SK-N-SH (cell line): ENCODE measurements around the gene MT1E. TPM values are rescaled to one million over a fixed set of nuclear protein-coding genes. Genes with fewer than 3 reads are reported as not detected.
A peak's percentile ranks its signal among the peaks of the same experiment; 100 is the strongest.

Source experiments
- CTCF ChIA-PET: fragments of 300-600, 350-600 bp; formaldehyde crosslinking; extraction: SDS; loops from one replicate; lab custom pipeline; 2021; lab: Yijun Ruan, JAX
- POLR2A ChIA-PET: fragments of 350-600 bp; sonication (Branson Sonifier 250); formaldehyde crosslinking; extraction: SDS; loops from one replicate; lab custom pipeline; 2020; ENCODE audit warnings: antibody characterized with exemption, inconsistent platforms; lab: Yijun Ruan, JAX
- DNase-seq: peaks from one replicate; pipeline ENCODE4 v3.0.0; 2012
- H2AFZ ChIP-seq: fragments of 200-600 bp; sonication (generic); 2 replicates; pipeline ENCODE4 v1.8.1; 2016; ENCODE audit warnings: antibody characterized with exemption, mild to moderate bottlenecking, low read depth
- H3F3A ChIP-seq: fragments of 200-600 bp; sonication (generic); replicated peaks from 2 replicates; pipeline ENCODE3; 2016; ENCODE audit warnings: antibody characterized with exemption, mild to moderate bottlenecking; ENCODE audit not compliant: insufficient read depth
- H3K27ac ChIP-seq, 2 experiments: fragments of 200-500 bp in 1 of 2; fragments of 200-600 bp in 1 of 2; sonication (Bioruptor generic) in 1 of 2; sonication (generic), shearing (Covaris generic) in 1 of 2; 2 replicates each; pipeline versions ENCODE4 v1.5.1 to v1.6.1; 2014 to 2016; ENCODE audit warnings: low read depth in 2 of 2, inconsistent platforms in 1 of 2, low read length in 1 of 2, mild to moderate bottlenecking in 1 of 2, mixed read lengths in 1 of 2
- H3K27me3 ChIP-seq: fragments of 200-600 bp; sonication (generic), shearing (Covaris generic); 2 replicates; pipeline ENCODE4 v1.6.1; 2016; ENCODE audit warnings: mixed run types; ENCODE audit not compliant: insufficient read depth
- H3K36me3 ChIP-seq, 2 experiments: fragments of 200-500 bp in 1 of 2; fragments of 200-600 bp in 1 of 2; sonication (Bioruptor generic) in 1 of 2; sonication (generic) in 1 of 2; replicated peaks in 1 of 2; 2 replicates each; pipeline versions ENCODE3 to v1.5.1; 2014 to 2016; ENCODE audit warnings: low read length in 1 of 2, mild to moderate bottlenecking in 1 of 2; ENCODE audit not compliant: insufficient read depth in 2 of 2, control insufficient read depth in 1 of 2
- H3K4me1 ChIP-seq, 2 experiments: fragments of 200-500 bp in 1 of 2; fragments of 200-600 bp in 1 of 2; sonication (Bioruptor generic) in 1 of 2; sonication (generic), shearing (Covaris generic) in 1 of 2; 2 replicates each; pipeline versions ENCODE4 v1.5.1 to v1.6.1; 2014 to 2016; ENCODE audit warnings: low read depth in 1 of 2, low read length in 1 of 2, mixed run types in 1 of 2; ENCODE audit not compliant: insufficient read depth in 2 of 2, control insufficient read depth in 1 of 2
- H3K4me2 ChIP-seq: fragments of 200-600 bp; sonication (generic), shearing (Covaris generic); 2 replicates; pipeline ENCODE4 v1.6.1; 2017; ENCODE audit warnings: mixed run types
- H3K4me3 ChIP-seq, 2 experiments: fragments of 200-500 bp in 1 of 2; fragments of 200-600 bp in 1 of 2; sonication (Bioruptor generic) in 1 of 2; sonication (generic), shearing (Covaris generic) in 1 of 2; 2 replicates each; pipeline versions ENCODE4 v1.5.1 to v1.8.1; 2014 to 2016; ENCODE audit warnings: low read depth in 2 of 2, inconsistent platforms in 1 of 2, low read length in 1 of 2, mild to moderate bottlenecking in 1 of 2, mixed read lengths in 1 of 2, moderate library complexity in 1 of 2
- H3K79me2 ChIP-seq: fragments of 200-600 bp; sonication (generic); 2 replicates; pipeline ENCODE4 v1.8.1; 2017; ENCODE audit warnings: mild to moderate bottlenecking; ENCODE audit not compliant: insufficient read depth
- H3K9ac ChIP-seq: fragments of 200-600 bp; sonication (generic); 2 replicates; pipeline ENCODE4 v1.6.1; 2017; ENCODE audit warnings: mixed run types
- H3K9me2 ChIP-seq: fragments of 200-600 bp; sonication (generic); 2 replicates; pipeline ENCODE4 v1.6.1; 2017; ENCODE audit warnings: mixed run types
- H3K9me3 ChIP-seq: fragments of 200-600 bp; sonication (generic); 2 replicates; pipeline ENCODE4 v1.6.1; 2017; ENCODE audit warnings: mixed run types, mild to moderate bottlenecking, moderate library complexity
- H4K20me1 ChIP-seq: fragments of 200-600 bp; sonication (generic); 2 replicates; pipeline ENCODE4 v1.6.1; 2017; ENCODE audit warnings: mild to moderate bottlenecking, mixed run types; ENCODE audit not compliant: insufficient read depth
- ELF1 ChIP-seq: IDR thresholded peaks from 2 replicates; pipeline ENCODE4 v1.4.0; 2012
- EP300 ChIP-seq, 2 experiments: IDR thresholded peaks; 2 replicates each; pipeline versions ENCODE4 v1.4.0 to v1.6.1; 2012; ENCODE audit warnings: borderline replicate concordance in 1 of 2, low read depth in 1 of 2, low read length in 1 of 2
- EZH2phosphoT487 ChIP-seq: fragments of 200-600 bp; sonication (generic); IDR thresholded peaks from 2 replicates; pipeline ENCODE4 v1.6.1; 2017; ENCODE audit warnings: low read depth, mixed run types, mild to moderate bottlenecking, antibody characterized with exemption, moderate library complexity, borderline replicate concordance
- FOXM1 ChIP-seq: IDR thresholded peaks from 2 replicates; pipeline ENCODE4 v1.4.0; 2012; ENCODE audit warnings: low read depth, mild to moderate bottlenecking
- GABPA ChIP-seq: IDR thresholded peaks from 2 replicates; pipeline ENCODE4 v1.4.0; 2012; ENCODE audit warnings: low read depth, mild to moderate bottlenecking
- GATA2 ChIP-seq: sonication (generic); formaldehyde crosslinking; IDR thresholded peaks from 2 replicates; pipeline ENCODE4 v1.5.0; 2020; ENCODE audit warnings: mild to moderate bottlenecking, missing genetic modification reagents
- MXI1 ChIP-seq: IDR thresholded peaks from 2 replicates; pipeline ENCODE4 v1.6.1; 2012; ENCODE audit warnings: mild to moderate bottlenecking, low read depth, low read length, improper control_type of control experiment
- NRF1 ChIP-seq: IDR thresholded peaks from 2 replicates; pipeline ENCODE4 v1.6.1; 2012; ENCODE audit warnings: low read depth, mild to moderate bottlenecking, low read length
- POLR2AphosphoS5 ChIP-seq: IDR thresholded peaks from 2 replicates; pipeline ENCODE4 v1.6.1; 2012; ENCODE audit warnings: low read depth, low read length
- RCOR1 ChIP-seq: fragments of 150-350 bp; IDR thresholded peaks from 2 replicates; pipeline ENCODE4 v1.6.1; 2017; ENCODE audit warnings: antibody characterized with exemption, low read length
- RFX5 ChIP-seq: IDR thresholded peaks from 2 replicates; pipeline ENCODE4 v1.6.1; 2012; ENCODE audit warnings: mild to moderate bottlenecking, improper control_type of control experiment, low read length
- RXRA ChIP-seq: IDR thresholded peaks from 2 replicates; pipeline ENCODE4 v1.4.0; 2012; ENCODE audit warnings: low read depth, mild to moderate bottlenecking, borderline replicate concordance
- SIN3A ChIP-seq: IDR thresholded peaks from 2 replicates; pipeline ENCODE4 v1.6.1; 2012; ENCODE audit warnings: low read depth, mild to moderate bottlenecking, low read length, moderate library complexity, borderline replicate concordance
- TEAD4 ChIP-seq: IDR thresholded peaks from 2 replicates; pipeline ENCODE4 v1.4.0; 2012; ENCODE audit warnings: mild to moderate bottlenecking, borderline replicate concordance; ENCODE audit not compliant: insufficient read depth
- WGBS: methylation state at CpG from one replicate; pipeline ENCODE4 v1.1.6; 2017; ENCODE audit warnings: low lambda C conversion rate; 5-methylcytosine and 5-hydroxymethylcytosine counted together
- polyA plus RNA-seq, 3 experiments: library from polyadenylated mRNA; depleted of rRNA; stranded (reverse); fragments of >200 nt; gene quantifications; 2 replicates each; pipeline ENCODE4 v1.2.3, GENCODE V29; 2012
- TF ChIP-seq, protein P1 (sequence below): IDR thresholded peaks from 2 replicates; pipeline ENCODE4; 2012
- TF ChIP-seq, protein P2 (sequence below): fragments of 150-350 bp; IDR thresholded peaks from 2 replicates; pipeline ENCODE4 v1.6.1; 2016; ENCODE audit warnings: mild to moderate bottlenecking, low read depth, low read length
- TF ChIP-seq, protein P3 (sequence below): IDR thresholded peaks from 2 replicates; pipeline ENCODE4 v1.4.0; 2012; ENCODE audit warnings: low read depth, borderline replicate concordance
- TF ChIP-seq, protein P4 (sequence below): fragments of 200-600 bp; sonication (generic); IDR thresholded peaks from 2 replicates; pipeline ENCODE4 v1.6.1; 2017; ENCODE audit warnings: antibody characterized with exemption, mild to moderate bottlenecking, moderate library complexity

Gene MT1E
- polyA plus RNA-seq, 1 of the 3 experiments (the other 2 are of a cell fraction), result 205 TPM

DNA sequence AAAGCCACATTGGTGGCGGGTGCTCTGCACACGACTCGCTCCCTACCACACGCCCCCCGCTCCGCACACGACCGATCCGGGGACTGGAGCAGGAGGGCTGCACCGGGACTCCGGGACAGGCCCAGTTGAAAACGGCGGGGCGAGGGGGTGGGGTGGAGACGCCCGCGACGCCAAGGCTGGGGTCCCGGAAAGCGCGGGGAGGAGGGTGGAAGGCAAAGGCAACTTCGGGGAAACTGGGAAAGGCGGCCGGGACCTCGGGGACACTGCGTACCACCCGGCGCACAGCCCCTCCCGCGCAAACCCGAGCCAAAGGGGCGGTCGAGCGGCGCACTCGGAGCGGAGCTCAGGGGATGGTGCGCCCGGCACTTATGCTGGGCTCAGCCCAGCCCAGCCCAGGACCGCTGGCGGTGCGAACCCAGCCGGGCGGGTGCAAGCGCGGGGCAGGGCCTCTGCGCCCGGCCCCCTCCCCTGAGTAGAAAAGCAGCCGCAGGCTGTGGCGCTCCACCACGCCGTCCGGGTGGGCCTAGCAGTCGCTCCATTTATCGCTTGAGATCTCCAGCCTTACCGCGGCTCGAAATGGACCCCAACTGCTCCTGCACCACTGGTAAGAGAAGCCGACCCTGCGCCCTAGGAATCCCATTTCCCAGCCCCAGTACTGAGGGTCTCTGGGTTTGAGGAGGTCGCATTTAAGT lies 6.7 kb downstream of the MT1E start, which contains the start of gene MT1M:
Gene MT1M, plus strand, starts transcription at position 504 of the 692 bp plus-strand sequence. Its CDS starts 73 bp downstream, at position 577.
- Histone ChIP-seq H3K79me2 (no peaks in the 10 kb centered on the region), H3K36me3 (no peaks in the 10 kb centered on the region), H3K27ac (no peak within 1 kb of the TSS)
- CTCF ChIA-PET, result interaction anchor here (1.5 kb wide), 1 partner anchor 32 kb away, joined by 3 read pairs; no protein-coding TSS in a partner anchor
- no peak for TF ChIP-seq MXI1
- no peak for TF ChIP-seq ELF1
- no peak for TF ChIP-seq SIN3A
- no peak for TF ChIP-seq TEAD4
- TF ChIP-seq, protein P1, sequence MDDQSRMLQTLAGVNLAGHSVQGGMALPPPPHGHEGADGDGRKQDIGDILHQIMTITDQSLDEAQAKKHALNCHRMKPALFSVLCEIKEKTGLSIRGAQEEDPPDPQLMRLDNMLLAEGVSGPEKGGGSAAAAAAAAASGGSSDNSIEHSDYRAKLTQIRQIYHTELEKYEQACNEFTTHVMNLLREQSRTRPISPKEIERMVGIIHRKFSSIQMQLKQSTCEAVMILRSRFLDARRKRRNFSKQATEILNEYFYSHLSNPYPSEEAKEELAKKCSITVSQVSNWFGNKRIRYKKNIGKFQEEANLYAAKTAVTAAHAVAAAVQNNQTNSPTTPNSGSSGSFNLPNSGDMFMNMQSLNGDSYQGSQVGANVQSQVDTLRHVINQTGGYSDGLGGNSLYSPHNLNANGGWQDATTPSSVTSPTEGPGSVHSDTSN, result no peak
- TF ChIP-seq, protein P2, sequence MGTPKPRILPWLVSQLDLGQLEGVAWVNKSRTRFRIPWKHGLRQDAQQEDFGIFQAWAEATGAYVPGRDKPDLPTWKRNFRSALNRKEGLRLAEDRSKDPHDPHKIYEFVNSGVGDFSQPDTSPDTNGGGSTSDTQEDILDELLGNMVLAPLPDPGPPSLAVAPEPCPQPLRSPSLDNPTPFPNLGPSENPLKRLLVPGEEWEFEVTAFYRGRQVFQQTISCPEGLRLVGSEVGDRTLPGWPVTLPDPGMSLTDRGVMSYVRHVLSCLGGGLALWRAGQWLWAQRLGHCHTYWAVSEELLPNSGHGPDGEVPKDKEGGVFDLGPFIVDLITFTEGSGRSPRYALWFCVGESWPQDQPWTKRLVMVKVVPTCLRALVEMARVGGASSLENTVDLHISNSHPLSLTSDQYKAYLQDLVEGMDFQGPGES, result no peak
- no peak for TF ChIP-seq GABPA
- TF ChIP-seq POLR2AphosphoS5, result no peak
- TF ChIP-seq NRF1, result no peak
- TF ChIP-seq, all 33 proteins: peak for 0
- Histone ChIP-seq H3K9ac (no peak within 1 kb of the TSS), H3F3A (no peaks in the 10 kb centered on the region), H4K20me1 (no peaks in the 10 kb centered on the region), H3K4me1 (peaks cover 0 to 26% of the 10 kb centered on the region in 2 experiments; a peak in 1 of 4 replicates), H3K9me3 (no peaks in the 10 kb centered on the region), H3K4me3 (peak within 1 kb of the TSS in 1 of 2 experiments; percentile 31; a peak in 2 of 4 replicates), H2AFZ (peak within 1 kb of the TSS; percentile 35; the same call in 1 of the 2 replicates), H3K9me2 (no peaks in the 10 kb centered on the region), H3K27me3 (peaks cover 25% of the 10 kb centered on the region; the same call in 1 of the 2 replicates), H3K4me2 (no peak within 1 kb of the TSS)
- 69% methylated on average over 45 of the region's 61 CpGs for WGBS
- peak; percentile 66 for DNase-seq
- POLR2A ChIA-PET, result no interaction called here

DNA sequence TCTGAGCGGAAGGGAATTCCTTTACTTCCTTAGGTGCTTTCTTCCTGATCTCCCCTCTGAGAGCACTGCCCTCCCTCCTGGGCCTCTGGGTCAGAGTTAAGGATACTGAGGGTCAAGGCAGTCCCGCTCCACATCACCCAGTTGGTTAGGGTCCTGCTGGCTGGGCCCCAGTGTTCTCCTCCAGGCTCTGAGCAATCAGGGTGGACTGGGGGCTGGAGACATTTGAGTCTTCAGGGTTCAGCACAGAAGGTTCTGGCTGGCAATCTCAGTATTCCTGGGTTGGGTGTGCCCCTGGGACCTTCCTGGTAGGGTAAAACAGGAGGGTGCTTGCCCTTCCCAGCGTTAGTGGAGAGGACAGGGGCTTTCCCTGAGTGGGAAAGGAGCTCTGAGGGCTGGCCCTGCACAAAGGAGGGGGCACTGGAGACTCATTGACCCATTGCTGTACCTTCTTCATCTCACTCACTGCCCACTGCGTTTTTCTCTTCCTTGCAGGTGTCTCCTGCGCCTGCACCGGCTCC lies 7.3 kb downstream of the MT1E start:
- Histone ChIP-seq H2AFZ (peak overlapping the region; percentile 35; the same call in 1 of the 2 replicates), H4K20me1 (no peaks in the 10 kb centered on the region), H3K9me2 (no peaks in the 10 kb centered on the region), H3K36me3 (no peaks in the 10 kb centered on the region), H3K27me3 (peaks cover 31% of the 10 kb centered on the region; the same call in 1 of the 2 replicates), H3K79me2 (no peaks in the 10 kb centered on the region), H3K4me3 (no peak overlapping the region), H3F3A (no peaks in the 10 kb centered on the region), H3K9ac (no peak overlapping the region), H3K27ac (no peak overlapping the region), H3K4me1 (peaks cover 0 to 27% of the 10 kb centered on the region in 2 experiments; a peak in 1 of 4 replicates), H3K4me2 (no peak overlapping the region), H3K9me3 (no peaks in the 10 kb centered on the region)
- ChIA-PET POLR2A (no interaction called here), CTCF (interaction anchor here (1.2 to 1.5 kb wide), 2 partner anchors 11 to 32 kb away, joined by 3 read pairs; no protein-coding TSS in a partner anchor)
- whole genome bisulfite sequencing, result 98% methylated on average over 5 of the region's 6 CpGs
- DNase-seq, result no peak
- no peak for TF ChIP-seq RCOR1
- TF ChIP-seq, protein P3, sequence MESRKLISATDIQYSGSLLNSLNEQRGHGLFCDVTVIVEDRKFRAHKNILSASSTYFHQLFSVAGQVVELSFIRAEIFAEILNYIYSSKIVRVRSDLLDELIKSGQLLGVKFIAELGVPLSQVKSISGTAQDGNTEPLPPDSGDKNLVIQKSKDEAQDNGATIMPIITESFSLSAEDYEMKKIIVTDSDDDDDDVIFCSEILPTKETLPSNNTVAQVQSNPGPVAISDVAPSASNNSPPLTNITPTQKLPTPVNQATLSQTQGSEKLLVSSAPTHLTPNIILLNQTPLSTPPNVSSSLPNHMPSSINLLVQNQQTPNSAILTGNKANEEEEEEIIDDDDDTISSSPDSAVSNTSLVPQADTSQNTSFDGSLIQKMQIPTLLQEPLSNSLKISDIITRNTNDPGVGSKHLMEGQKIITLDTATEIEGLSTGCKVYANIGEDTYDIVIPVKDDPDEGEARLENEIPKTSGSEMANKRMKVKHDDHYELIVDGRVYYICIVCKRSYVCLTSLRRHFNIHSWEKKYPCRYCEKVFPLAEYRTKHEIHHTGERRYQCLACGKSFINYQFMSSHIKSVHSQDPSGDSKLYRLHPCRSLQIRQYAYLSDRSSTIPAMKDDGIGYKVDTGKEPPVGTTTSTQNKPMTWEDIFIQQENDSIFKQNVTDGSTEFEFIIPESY, result no peak
- no peak for TF ChIP-seq RXRA
- TF ChIP-seq FOXM1, result no peak
- TF ChIP-seq EZH2phosphoT487, result no peak
- no peak for TF ChIP-seq RFX5
- TF ChIP-seq EP300 (IDR thresholded peaks at IDR 0.05; ENCODE audit: borderline replicate concordance in 1 of 2, low read depth in 1 of 2, low read length in 1 of 2), result no peak
- TF ChIP-seq, protein P4, sequence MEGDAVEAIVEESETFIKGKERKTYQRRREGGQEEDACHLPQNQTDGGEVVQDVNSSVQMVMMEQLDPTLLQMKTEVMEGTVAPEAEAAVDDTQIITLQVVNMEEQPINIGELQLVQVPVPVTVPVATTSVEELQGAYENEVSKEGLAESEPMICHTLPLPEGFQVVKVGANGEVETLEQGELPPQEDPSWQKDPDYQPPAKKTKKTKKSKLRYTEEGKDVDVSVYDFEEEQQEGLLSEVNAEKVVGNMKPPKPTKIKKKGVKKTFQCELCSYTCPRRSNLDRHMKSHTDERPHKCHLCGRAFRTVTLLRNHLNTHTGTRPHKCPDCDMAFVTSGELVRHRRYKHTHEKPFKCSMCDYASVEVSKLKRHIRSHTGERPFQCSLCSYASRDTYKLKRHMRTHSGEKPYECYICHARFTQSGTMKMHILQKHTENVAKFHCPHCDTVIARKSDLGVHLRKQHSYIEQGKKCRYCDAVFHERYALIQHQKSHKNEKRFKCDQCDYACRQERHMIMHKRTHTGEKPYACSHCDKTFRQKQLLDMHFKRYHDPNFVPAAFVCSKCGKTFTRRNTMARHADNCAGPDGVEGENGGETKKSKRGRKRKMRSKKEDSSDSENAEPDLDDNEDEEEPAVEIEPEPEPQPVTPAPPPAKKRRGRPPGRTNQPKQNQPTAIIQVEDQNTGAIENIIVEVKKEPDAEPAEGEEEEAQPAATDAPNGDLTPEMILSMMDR, result no peak
- no peak for TF ChIP-seq ELF1
- TF ChIP-seq, protein P1, result no peak
- TF ChIP-seq GATA2 (CRISPR knock-in tag), result no peak
- TF ChIP-seq SIN3A, result no peak
- TF ChIP-seq POLR2AphosphoS5, result no peak
